ENCODE results near the gene DLG1.

DNA sequence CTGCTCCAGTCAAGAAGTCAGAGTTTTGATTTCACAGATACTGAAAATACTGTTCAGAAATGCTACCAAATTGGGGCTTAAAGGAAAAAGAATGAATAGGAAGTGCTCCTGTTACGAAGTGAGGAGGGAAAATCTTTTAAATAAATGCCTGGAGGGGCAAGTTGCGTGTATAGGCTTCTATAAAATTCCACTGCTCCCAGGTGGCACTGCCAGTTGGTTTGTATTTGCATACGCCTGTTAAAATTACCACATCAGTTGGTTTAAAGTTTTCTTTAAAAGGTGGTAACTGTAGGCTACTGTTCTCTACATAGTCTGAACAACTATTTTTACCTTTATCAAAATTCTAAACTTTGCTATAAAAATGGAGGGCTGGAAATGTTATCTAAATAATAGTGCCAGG lies 123.5 kb downstream of the DLG1 start:
- no peak for TF ChIP-seq POLR2A (IDR thresholded peaks at IDR 0.05)
- TF ChIP-seq, protein P1, sequence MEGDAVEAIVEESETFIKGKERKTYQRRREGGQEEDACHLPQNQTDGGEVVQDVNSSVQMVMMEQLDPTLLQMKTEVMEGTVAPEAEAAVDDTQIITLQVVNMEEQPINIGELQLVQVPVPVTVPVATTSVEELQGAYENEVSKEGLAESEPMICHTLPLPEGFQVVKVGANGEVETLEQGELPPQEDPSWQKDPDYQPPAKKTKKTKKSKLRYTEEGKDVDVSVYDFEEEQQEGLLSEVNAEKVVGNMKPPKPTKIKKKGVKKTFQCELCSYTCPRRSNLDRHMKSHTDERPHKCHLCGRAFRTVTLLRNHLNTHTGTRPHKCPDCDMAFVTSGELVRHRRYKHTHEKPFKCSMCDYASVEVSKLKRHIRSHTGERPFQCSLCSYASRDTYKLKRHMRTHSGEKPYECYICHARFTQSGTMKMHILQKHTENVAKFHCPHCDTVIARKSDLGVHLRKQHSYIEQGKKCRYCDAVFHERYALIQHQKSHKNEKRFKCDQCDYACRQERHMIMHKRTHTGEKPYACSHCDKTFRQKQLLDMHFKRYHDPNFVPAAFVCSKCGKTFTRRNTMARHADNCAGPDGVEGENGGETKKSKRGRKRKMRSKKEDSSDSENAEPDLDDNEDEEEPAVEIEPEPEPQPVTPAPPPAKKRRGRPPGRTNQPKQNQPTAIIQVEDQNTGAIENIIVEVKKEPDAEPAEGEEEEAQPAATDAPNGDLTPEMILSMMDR (IDR thresholded peaks at IDR 0.05) = no peak
